Epidermal melanocyte (primary cell): ENCODE measurements around the gene HSF2BP.
"Not testable (repeated sequence)": the region's sequence is repeated elsewhere in the genome, so short reads cannot be mapped to it uniquely, and the experiment has no call there.

Experiments
- DNase-seq: peaks from one replicate; pipeline ENCODE4 v3.0.0; 2011; ENCODE audit warnings: low spot score; ENCODE audit not compliant: insufficient read length

Gene HSF2BP

GRCh38 chr21:43687566-43688399 lies 28.5 kb upstream of the HSF2BP start:
- no peak for DNase-seq

GRCh38 chr21:43686811-43687565 lies 27.7 kb upstream of the HSF2BP start:
- DNase-seq, result no peak

GRCh38 chr21:43684424-43684823 lies 25.1 kb upstream of the HSF2BP start:
- no peak for DNase-seq

GRCh38 chr21:43681650-43682049 lies 22.4 kb upstream of the HSF2BP start:
- DNase-seq, result no peak

- not testable (repeated sequence) for DNase-seq
These were observed 21.1 kb upstream of the HSF2BP start for GRCh38 chr21:43680421-43680820.

- no peak for DNase-seq
These were observed 20.7 kb upstream of the HSF2BP start for GRCh38 chr21:43679951-43680350.

- DNase-seq, result no peak
These were observed 17.1 kb upstream of the HSF2BP start for GRCh38 chr21:43676391-43676790.

- DNase-seq, result no peak
These were observed 16.6 kb upstream of the HSF2BP start for GRCh38 chr21:43675871-43676270.

- no peak for DNase-seq
These were observed 10.7 kb upstream of the HSF2BP start for GRCh38 chr21:43669828-43670605.

GRCh38 chr21:43667191-43667904 lies 8.1 kb upstream of the HSF2BP start:
- no peak for DNase-seq

GRCh38 chr21:43665879-43666278 lies 6.6 kb upstream of the HSF2BP start:
- DNase-seq, result no peak

- DNase-seq, result no peak
These were observed 5.1 kb upstream of the HSF2BP start for GRCh38 chr21:43664358-43664757.

- DNase-seq, result no peak
These were observed 3.7 kb upstream of the HSF2BP start for GRCh38 chr21:43663033-43663432.

- no peak for DNase-seq
These were observed 3.0 kb upstream of the HSF2BP start for GRCh38 chr21:43662286-43662685.

- no peak for DNase-seq
These were observed 536 bp downstream of the HSF2BP start for GRCh38 chr21:43658769-43659135.

GRCh38 chr21:43658088-43658741 lies 1.1 kb downstream of the HSF2BP start:
- DNase-seq, result no peak

- no peak for DNase-seq
These were observed 1.8 kb downstream of the HSF2BP start for GRCh38 chr21:43657355-43658087.

- DNase-seq, result no peak
These were observed 4.3 kb downstream of the HSF2BP start for GRCh38 chr21:43654806-43655489.

GRCh38 chr21:43653626-43654025 lies 5.7 kb downstream of the HSF2BP start:
- DNase-seq, result no peak

- DNase-seq, result no peak
These were observed 6.7 kb downstream of the HSF2BP start for GRCh38 chr21:43652616-43653015.
